ENCODE measurements around the gene LGR5. TPM values are rescaled to one million over a fixed set of nuclear protein-coding genes. Genes with fewer than 3 reads are reported as not detected.

LGR5 gene
- total RNA-seq, 4 donors from 2014 or later: 0.97 to 5.5 (median 2.9) TPM

- no peaks in the 10 kb centered on the region for H3K9me3 ChIP-seq
- DNase-seq (ENCODE audit: low spot score in 2 of 2): no peak
- H3K4me3 ChIP-seq: no peak overlapping the region
- H3K4me1 ChIP-seq: peaks cover 27% of the 10 kb centered on the region
- H3K27ac ChIP-seq: no peak overlapping the region
- 93% methylated on average over 1 of the region's 1 CpG for WGBS
- TF ChIP-seq, protein P1, sequence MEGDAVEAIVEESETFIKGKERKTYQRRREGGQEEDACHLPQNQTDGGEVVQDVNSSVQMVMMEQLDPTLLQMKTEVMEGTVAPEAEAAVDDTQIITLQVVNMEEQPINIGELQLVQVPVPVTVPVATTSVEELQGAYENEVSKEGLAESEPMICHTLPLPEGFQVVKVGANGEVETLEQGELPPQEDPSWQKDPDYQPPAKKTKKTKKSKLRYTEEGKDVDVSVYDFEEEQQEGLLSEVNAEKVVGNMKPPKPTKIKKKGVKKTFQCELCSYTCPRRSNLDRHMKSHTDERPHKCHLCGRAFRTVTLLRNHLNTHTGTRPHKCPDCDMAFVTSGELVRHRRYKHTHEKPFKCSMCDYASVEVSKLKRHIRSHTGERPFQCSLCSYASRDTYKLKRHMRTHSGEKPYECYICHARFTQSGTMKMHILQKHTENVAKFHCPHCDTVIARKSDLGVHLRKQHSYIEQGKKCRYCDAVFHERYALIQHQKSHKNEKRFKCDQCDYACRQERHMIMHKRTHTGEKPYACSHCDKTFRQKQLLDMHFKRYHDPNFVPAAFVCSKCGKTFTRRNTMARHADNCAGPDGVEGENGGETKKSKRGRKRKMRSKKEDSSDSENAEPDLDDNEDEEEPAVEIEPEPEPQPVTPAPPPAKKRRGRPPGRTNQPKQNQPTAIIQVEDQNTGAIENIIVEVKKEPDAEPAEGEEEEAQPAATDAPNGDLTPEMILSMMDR (IDR thresholded peaks at IDR 0.05): no peak
- TF ChIP-seq EP300 (IDR thresholded peaks at IDR 0.05): no peak
- no peak for TF ChIP-seq POLR2A (IDR thresholded peaks at IDR 0.05)
- TF ChIP-seq POLR2AphosphoS5 (IDR thresholded peaks at IDR 0.05): no peak
- peaks cover 56% of the 10 kb centered on the region for H3K27me3 ChIP-seq
- no peaks in the 10 kb centered on the region for H3K36me3 ChIP-seq
These were observed 3.0 kb downstream of the LGR5 start for GRCh38 chr12:71442567-71442931.

GRCh38 chr12:71445071-71445470 lies 5.5 kb downstream of the LGR5 start:
- Histone ChIP-seq H3K4me1 (peaks cover 11% of the 10 kb centered on the region), H3K27ac (no peak overlapping the region), H3K4me3 (no peak overlapping the region), H3K36me3 (no peaks in the 10 kb centered on the region), H3K9me3 (no peaks in the 10 kb centered on the region), H3K27me3 (peaks cover 34% of the 10 kb centered on the region)
- TF ChIP-seq, protein P1 (IDR thresholded peaks at IDR 0.05): no peak
- no peak for TF ChIP-seq POLR2A (IDR thresholded peaks at IDR 0.05)
- no peak for TF ChIP-seq POLR2AphosphoS5 (IDR thresholded peaks at IDR 0.05)
- TF ChIP-seq EP300 (IDR thresholded peaks at IDR 0.05): no peak
- no peak for DNase-seq (ENCODE audit: low spot score in 2 of 2)
- 68% methylated on average over 1 of the region's 1 CpG for WGBS

DNA sequence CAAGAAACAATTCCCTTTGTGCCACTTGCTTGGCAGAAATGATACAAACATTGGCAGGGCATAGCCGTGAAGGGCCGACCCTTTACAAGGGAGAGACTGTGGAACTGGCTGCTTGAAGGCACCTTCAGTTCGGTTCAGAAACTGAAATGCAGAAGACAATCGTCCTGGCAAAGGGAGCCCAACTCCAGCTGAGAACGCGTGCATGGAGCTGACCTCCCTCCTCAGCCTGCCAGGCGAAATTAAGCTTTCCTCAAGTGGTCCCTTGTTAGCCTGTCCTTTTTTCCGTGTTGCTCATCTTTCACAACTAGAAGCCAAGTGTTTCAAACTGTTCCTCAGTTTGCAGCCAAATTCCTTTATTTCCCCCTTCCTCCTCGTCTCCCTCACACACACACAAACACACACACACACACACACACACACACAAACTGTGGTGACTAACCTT lies 8.1 kb downstream of the LGR5 start:
- DNase-seq (ENCODE audit: low spot score in 2 of 2): no peak
- Histone ChIP-seq H3K27ac (no peak overlapping the region), H3K4me3 (no peak overlapping the region), H3K4me1 (no peaks in the 10 kb centered on the region), H3K9me3 (no peaks in the 10 kb centered on the region), H3K27me3 (peaks cover 11% of the 10 kb centered on the region), H3K36me3 (no peaks in the 10 kb centered on the region)
- 63% methylated on average over 9 of the region's 9 CpGs for WGBS
- TF ChIP-seq, protein P1 (IDR thresholded peaks at IDR 0.05): no peak
- TF ChIP-seq POLR2A (IDR thresholded peaks at IDR 0.05) (no peak), EP300 (IDR thresholded peaks at IDR 0.05) (no peak), POLR2AphosphoS5 (IDR thresholded peaks at IDR 0.05) (no peak)

GRCh38 chr12:71448150-71448581 lies 8.6 kb downstream of the LGR5 start:
- WGBS: 67% methylated on average over 3 of the region's 3 CpGs
- peaks cover 8% of the 10 kb centered on the region for H3K27me3 ChIP-seq
- TF ChIP-seq POLR2AphosphoS5 (IDR thresholded peaks at IDR 0.05): no peak
- TF ChIP-seq POLR2A (IDR thresholded peaks at IDR 0.05): no peak
- TF ChIP-seq EP300 (IDR thresholded peaks at IDR 0.05): no peak
- TF ChIP-seq, protein P1 (IDR thresholded peaks at IDR 0.05): no peak

GRCh38 chr12:71449373-71450070 lies 9.9 kb downstream of the LGR5 start:
- H3K9me3 ChIP-seq: no peaks in the 10 kb centered on the region

More at GRCh38 chr12:71448150-71448581, 8.6 kb downstream of the LGR5 start:
- Histone ChIP-seq H3K36me3 (no peaks in the 10 kb centered on the region), H3K9me3 (no peaks in the 10 kb centered on the region), H3K27ac (no peak overlapping the region), H3K4me1 (no peaks in the 10 kb centered on the region), H3K4me3 (no peak overlapping the region)
- no peak for DNase-seq (ENCODE audit: low spot score in 2 of 2)

More at GRCh38 chr12:71449373-71450070, 9.9 kb downstream of the LGR5 start:
- TF ChIP-seq POLR2A (IDR thresholded peaks at IDR 0.05) (no peak), POLR2AphosphoS5 (IDR thresholded peaks at IDR 0.05) (no peak), EP300 (IDR thresholded peaks at IDR 0.05) (no peak)
- TF ChIP-seq, protein P1 (IDR thresholded peaks at IDR 0.05): no peak
- 70% methylated on average over 3 of the region's 3 CpGs for WGBS
- H3K27ac ChIP-seq: no peak overlapping the region
- H3K4me3 ChIP-seq: no peak overlapping the region
- no peaks in the 10 kb centered on the region for H3K4me1 ChIP-seq
- no peak for DNase-seq (ENCODE audit: low spot score in 2 of 2)
- H3K36me3 ChIP-seq: no peaks in the 10 kb centered on the region
- peaks cover 3% of the 10 kb centered on the region for H3K27me3 ChIP-seq
